ENCODE data around the gene DUOXA2.
"Not testable (repeated sequence)": the region's sequence is repeated elsewhere in the genome, so short reads cannot be mapped to it uniquely, and the experiment has no call there.

Gene DUOXA2

GRCh38 chr15:45132844-45133560, 18.9 kb downstream of the DUOXA2 start:
- Histone ChIP-seq H3K36me3 (replicated peaks) (no peaks in the 10 kb centered on the region), H3K27ac (no peak overlapping the region), H3K4me3 (ENCODE audit: low read depth, low read length) (no peak overlapping the region), H3K27me3 (replicated peaks) (peaks cover 64% of the 10 kb centered on the region)
- no peak for DNase-seq
- no peak for TF ChIP-seq CTCF (IDR thresholded peaks at IDR 0.05; ENCODE audit: low read depth, low read length, missing control alignments)
- in situ Hi-C loops (cut with HindIII; ENCODE audit: low pct_ligation_motif_present, low sequenced_read_pairs), result no loop called here

GRCh38 chr15:45133561-45133920, 19.4 kb downstream of the DUOXA2 start:
- Histone ChIP-seq H3K27me3 (replicated peaks) (peaks cover 60% of the 10 kb centered on the region), H3K27ac (no peak overlapping the region), H3K4me3 (ENCODE audit: low read depth, low read length) (no peak overlapping the region), H3K36me3 (replicated peaks) (no peaks in the 10 kb centered on the region)
- in situ Hi-C loops (cut with HindIII; ENCODE audit: low pct_ligation_motif_present, low sequenced_read_pairs), result no loop called here
- no peak for DNase-seq
- TF ChIP-seq CTCF (IDR thresholded peaks at IDR 0.05; ENCODE audit: low read depth, low read length, missing control alignments), result no peak

- TF ChIP-seq CTCF (IDR thresholded peaks at IDR 0.05; ENCODE audit: low read depth, low read length, missing control alignments), result no peak
- Histone ChIP-seq H3K4me3 (ENCODE audit: low read depth, low read length) (no peak overlapping the region), H3K27ac (no peak overlapping the region), H3K36me3 (replicated peaks) (no peaks in the 10 kb centered on the region), H3K27me3 (replicated peaks) (peaks cover 55% of the 10 kb centered on the region)
- DNase-seq, result no peak
- in situ Hi-C loops (cut with HindIII; ENCODE audit: low pct_ligation_motif_present, low sequenced_read_pairs), result no loop called here
Measured at GRCh38 chr15:45134046-45134445, 19.9 kb downstream of the DUOXA2 start.

GRCh38 chr15:45134682-45135604, 20.8 kb downstream of the DUOXA2 start:
- TF ChIP-seq CTCF (IDR thresholded peaks at IDR 0.05; ENCODE audit: low read depth, low read length, missing control alignments), result peak; percentile 9
- no peak for DNase-seq
- H3K27ac ChIP-seq, result no peak overlapping the region
- no peak overlapping the region for H3K4me3 ChIP-seq (ENCODE audit: low read depth, low read length)
- no peaks in the 10 kb centered on the region for H3K36me3 ChIP-seq (replicated peaks)
- peaks cover 46% of the 10 kb centered on the region for H3K27me3 ChIP-seq (replicated peaks)
- in situ Hi-C loops (cut with HindIII; ENCODE audit: low pct_ligation_motif_present, low sequenced_read_pairs), result no loop called here

- H3K4me3 ChIP-seq (ENCODE audit: low read depth, low read length); DNase-seq; H3K27ac ChIP-seq; in situ Hi-C loops (cut with HindIII; ENCODE audit: low pct_ligation_motif_present, low sequenced_read_pairs); H3K36me3 ChIP-seq (replicated peaks): not testable (repeated sequence)
- peaks cover 37% of the 10 kb centered on the region for H3K27me3 ChIP-seq (replicated peaks)
Measured at GRCh38 chr15:45135705-45136377, 21.7 kb downstream of the DUOXA2 start.

GRCh38 chr15:45136378-45136764, 22.2 kb downstream of the DUOXA2 start:
- Histone ChIP-seq H3K27me3 (replicated peaks) (peaks cover 31% of the 10 kb centered on the region), H3K36me3 (replicated peaks) (no peaks in the 10 kb centered on the region), H3K27ac (no peak overlapping the region), H3K4me3 (ENCODE audit: low read depth, low read length) (no peak overlapping the region)
- in situ Hi-C loops (cut with HindIII; ENCODE audit: low pct_ligation_motif_present, low sequenced_read_pairs), result no loop called here
- peak; percentile 66 for TF ChIP-seq CTCF (IDR thresholded peaks at IDR 0.05; ENCODE audit: low read depth, low read length, missing control alignments)
- no peak for DNase-seq

All from brain microvascular endothelial cell (primary cell).